Myocyte (in vitro differentiated cells): ENCODE data around the gene LCOR. TPM values are rescaled to one million over a fixed set of nuclear protein-coding genes. Genes with fewer than 3 reads are reported as not detected.

Experiments used
- DNase-seq: peaks from one replicate; pipeline ENCODE4 v3.0.0-alpha.2; 2012; ENCODE audit warnings: low read depth
- total RNA-seq: library from RNA; depleted of rRNA; stranded (reverse); fragments of >200 nt; gene quantifications from 2 replicates; pipeline ENCODE4 v1.2.3, GENCODE V29; 2014

Gene LCOR
- total RNA-seq, 1 donor from 2014 or later: 16.8 TPM

DNA sequence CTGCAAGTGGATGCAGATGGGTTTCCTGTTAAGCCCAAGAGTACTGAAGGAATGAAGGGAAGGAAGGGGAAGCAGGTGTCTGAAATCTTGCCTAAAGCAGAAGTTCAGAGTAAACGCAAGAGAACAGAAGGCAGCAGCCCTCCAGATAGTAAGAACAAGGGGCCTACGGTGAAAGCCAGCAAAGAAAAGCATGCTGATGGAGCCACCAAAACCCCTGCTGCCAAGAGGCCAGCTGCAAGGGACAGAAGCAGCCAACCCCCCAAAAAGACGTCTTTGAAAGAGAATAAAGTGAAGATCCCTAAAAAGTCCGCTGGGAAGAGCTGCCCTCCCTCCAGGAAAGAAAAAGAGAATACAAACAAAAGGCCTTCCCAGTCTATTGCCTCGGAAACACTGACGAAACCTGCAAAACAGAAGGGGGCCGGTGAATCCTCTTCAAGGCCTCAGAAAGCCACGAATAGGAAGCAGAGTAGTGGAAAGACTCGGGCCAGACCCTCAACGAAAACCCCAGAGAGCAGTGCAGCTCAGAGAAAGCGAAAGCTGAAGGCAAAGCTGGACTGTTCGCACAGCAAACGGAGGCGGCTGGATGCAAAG, 152.5 kb downstream of the LCOR start:
- DNase-seq: no peak

DNA sequence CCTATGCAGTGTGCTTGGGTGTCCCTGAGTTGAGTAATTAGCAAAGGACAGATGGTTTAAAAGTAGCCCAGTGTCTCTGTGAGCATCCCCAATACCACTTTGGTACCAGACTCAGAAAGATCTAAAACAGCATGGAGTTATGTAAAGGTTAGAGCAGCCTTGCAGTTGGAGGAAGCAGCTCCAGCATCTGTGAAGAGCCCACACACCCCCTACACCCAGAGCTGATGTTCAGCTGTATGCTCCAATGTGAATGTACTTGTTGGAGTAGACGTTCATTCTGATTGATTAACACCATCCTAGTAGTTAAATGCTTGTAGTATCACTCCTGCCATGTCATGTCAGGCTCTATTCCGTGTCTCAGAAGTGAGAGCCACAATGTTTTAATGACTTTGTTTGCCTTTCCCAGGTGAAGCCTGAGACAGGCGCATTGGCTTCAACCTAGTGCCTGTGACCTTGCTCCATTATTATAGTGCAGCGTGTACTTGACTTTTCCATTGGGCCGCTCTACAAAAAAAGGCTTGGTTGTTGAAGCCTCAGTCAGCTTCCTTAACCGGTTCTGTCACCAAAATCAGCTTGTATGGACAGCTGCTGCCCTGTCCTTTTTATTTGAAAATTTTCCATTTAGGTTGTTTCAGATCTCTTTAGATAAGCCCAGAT, 154.2 kb downstream of the LCOR start:
- no peak for DNase-seq

DNA sequence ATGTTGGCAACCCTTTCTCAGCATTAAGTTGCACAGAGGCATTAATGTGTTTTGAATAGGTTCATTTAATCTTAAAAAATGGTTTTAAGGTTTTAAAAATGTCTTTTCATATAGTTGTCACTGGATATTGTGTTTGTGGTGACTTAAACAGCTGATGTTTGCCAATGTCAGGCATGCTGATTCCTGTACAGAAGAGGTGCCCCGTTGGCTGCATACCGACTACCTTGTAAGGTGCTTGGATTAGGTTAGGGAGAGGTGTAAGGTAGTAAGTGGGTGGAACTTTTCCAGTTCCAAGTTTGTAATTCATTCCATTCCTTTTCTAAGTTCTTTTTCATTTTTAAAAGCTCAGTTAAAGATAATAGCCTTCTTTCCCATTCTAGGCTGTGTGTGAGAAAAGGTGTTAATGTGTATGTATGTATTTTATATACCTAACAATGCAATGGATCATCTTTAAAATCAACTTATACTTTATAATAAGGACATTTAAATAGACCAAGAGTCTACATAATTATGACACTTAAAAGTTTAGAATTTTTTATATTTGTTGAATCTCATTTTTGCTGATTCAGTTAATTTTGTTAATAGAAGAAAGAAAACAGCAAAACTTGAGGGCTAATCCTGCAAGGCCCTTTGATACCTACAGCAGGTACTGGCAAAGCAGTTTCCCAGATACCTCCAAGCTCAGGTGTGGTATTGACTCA, 155.2 kb downstream of the LCOR start:
- DNase-seq: no peak

DNA sequence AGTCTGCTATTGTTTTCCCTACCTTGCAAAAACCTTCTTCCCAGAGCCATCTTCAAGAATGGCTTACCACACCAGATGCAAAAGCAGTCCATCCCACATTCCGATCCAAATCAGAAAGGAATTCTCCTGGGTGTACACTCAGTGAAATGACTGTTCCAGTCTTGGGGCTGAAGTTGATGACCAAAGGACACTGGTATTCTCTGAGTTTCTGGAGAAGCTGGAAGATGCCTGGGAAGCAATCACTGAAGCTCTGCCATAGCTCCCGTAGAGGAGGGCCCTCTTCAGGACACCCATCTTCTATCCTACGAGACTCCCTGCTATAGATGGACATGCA, 155.7 kb downstream of the LCOR start:
- DNase-seq: peak; percentile 65

DNA sequence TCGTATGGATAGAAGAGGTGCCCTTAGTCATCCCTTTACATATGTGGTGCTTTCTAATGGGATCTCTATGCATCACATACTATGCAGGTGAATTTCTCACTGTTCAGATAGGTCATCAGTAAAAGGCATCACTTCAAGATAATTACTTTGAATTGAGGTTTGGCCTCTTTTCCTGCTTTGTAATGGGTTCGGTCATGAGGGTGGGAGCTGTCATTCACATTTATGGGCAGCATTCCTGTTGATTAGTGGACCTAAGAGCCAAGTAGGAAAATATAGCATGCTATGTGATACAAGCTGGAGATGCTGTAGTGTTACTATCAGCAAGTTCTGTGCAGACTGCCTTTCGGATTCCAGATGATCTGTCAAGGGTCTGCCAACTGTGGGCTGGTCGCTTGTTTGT, 156.3 kb downstream of the LCOR start:
- DNase-seq: no peak

DNA sequence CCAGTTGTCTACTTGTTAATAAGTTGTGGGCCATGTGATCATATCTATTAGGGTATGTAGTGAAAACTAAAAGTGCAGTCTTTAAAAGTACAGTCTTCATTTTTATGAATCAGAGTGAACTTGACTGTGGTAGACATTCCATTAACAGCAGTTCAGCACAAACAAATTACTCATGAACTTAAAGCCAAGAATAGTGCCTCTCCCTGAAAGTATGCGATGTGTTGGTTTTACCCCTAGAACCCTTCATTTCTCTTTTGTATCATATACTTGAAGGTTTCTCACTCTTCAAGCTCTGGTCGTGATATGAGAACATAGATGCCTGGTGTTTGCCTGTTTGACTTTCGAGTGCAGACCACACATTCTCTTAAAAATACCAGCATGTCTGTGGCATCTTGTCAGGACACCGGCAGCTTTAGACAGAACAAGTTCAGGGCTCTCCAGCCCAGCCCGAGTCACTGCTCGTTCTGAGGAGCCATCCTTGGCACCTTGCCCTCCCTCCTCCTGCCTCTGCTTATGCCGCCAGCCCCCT, 159.3 kb downstream of the LCOR start:
- DNase-seq: peak; percentile 84

DNA sequence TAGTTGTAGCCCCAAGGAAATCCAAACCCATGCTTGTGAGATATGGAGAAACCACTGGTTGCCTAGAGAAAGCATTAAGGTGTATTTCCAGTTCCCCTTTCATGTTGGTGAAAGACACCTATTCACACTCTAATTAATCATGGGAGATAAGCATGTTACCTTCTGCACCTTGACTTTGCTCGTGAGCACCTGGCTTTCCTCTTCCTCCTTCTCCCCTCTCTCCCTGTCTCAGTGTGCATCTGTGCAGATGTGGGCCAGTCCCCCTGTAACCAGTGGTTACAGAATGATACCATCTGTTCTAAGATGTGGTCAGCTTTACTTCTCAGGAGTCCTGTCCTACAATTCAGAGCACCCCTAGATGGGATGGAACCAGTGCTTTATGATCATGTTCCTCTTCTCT, 160.6 kb downstream of the LCOR start:
- DNase-seq: no peak

DNA sequence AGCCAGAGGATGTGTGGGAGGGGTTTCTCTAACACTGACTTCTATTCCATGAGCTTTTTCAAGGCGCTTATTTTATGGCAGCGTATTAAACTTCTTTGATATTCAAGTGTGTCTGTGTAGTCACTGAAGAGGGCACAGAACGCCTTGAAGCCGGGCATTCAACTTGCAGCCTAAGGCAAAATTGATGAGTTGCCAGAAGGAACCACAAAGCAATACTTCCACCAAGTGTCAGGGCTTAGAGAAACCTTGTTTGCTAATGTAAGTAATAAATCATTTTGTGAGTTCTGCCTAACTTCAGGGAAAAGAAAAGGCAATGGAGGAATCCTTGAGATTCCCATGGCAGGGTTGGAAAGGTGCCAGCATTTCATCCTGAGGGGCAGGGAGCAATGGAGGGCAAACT, 163.8 kb downstream of the LCOR start:
- DNase-seq: peak; percentile 55

DNA sequence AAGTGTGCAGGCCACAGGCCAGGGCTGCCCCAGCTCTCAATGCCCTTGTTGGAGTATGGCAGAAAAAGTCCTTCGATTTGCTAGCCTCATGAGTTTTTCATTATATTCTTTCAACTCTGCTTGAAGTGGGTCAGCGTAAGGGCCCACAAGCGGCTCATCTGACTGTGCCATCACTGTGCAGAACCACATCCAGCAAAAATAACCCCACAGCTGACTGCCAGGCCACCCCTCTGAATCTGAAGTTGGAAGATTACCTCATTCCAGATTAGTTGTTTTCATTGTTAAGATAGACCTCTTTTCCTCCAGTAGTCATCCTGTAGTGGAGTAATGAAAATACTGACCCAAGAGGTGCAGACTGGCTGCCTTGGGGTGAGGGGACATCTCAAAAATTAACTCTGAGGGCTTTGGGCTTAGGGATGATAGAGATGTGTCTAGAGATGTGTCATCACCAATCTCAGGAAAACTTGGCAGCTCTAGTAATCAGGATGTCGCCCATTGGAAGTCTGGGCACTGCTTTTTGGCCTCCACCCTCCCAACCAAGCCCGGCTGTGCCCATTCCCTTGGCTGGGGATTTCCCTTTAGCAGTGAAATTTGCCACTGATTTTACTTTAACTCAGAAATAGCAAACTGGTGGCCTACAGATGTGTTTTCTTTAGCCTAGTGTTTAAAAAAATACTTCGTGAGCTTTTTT, 164.3 kb downstream of the LCOR start:
- peak; percentile 77 for DNase-seq

DNA sequence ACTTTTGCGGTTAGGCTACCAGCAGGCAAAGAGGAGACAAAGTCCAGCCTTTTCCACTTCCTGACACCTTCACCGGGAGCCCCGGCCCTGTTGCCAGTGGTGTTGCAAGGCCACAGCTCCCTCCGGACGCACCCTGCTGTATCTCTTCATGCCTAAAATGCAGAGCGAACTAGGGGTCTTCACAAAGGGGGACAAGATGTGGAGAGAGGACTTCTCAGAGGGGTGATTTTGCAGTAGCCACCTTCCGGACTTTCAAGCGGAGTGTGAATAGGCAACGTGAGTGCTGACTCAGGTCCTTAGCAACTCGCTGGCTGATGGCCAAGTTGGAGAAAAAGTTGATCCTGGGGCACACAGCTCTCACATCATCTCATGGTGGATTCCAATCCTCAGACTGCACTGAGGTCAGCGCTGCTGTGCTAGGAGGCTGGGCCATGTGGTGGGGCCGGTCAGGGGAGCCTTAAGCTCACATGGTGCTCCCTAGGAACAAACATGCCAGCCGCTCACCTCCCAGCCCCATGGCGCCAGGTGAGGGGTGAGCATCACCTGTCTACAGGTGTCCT, 166.3 kb downstream of the LCOR start:
- DNase-seq: peak; percentile 20

DNA sequence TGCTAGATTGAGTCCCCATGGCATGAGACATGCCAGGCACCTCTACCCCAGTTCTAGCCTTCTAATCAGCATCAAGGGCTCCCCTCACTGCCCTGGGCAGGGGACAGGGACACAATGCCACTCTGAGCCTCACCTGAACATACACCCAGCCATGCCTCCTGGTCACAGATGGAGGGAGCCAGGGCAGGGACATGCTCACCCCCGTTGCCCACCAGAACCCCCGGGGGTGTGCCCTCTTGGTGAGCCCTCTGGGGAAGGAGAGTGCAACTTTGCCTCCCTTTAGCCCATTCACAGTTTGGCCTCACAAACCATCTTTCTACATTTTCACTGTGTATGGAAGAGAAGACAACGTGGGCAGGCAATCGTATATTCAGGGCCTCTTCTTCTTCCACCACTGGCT, 167.2 kb downstream of the LCOR start:
- DNase-seq: no peak

DNA sequence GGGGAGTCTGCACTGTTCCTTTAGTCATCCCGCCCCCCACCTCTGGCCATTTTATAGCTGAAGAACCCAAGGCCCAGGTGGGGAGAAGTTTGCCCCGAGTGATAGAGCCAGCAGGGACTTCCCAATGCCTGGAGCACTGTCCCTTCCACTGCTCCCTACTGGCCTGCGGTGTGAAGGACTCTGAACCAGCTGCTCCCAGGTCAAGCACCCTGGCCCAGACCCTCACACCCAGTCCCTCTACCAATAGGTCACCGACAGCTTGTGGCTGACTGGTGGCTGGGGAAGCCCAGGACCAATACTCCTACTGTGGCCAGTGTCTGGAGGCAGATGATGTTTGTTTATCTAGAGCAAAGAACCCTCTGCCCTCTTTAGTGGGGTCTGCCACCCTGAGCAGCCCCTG, 167.9 kb downstream of the LCOR start:
- no peak for DNase-seq

DNA sequence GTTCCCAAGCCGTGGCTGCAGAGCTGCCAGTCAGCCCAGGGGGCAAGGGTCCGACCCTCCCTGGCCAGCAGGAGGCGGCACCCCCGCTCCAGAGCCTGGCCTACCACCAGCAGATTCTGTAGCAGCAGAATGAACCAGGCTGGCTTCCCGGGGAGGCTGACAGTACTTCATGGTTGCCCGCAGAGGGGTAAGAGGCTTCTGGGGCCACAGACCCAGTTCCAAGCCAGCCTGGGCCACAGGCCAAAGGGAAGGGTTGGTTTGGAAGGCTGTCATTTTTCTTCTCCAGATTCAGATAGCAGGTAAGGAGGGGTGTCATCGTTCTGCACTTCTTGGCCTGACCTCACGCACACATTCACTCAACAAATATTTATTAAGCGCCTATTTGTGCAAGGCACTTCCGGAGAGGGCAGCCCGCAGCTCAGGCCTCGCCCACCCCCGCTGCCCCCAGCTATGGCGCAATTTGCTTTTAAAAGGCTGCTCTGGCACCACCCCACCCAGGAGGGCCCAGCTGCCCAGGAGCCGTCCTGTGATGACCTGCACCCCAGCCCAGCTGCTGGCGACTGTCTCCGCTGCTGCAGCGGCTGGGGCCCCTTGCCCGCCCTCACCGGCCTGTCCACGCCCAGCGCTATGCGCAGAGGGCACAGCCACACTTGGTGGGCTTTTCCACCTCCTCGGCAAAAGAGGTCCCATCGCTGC, 168.5 kb downstream of the LCOR start:
- DNase-seq: no peak

DNA sequence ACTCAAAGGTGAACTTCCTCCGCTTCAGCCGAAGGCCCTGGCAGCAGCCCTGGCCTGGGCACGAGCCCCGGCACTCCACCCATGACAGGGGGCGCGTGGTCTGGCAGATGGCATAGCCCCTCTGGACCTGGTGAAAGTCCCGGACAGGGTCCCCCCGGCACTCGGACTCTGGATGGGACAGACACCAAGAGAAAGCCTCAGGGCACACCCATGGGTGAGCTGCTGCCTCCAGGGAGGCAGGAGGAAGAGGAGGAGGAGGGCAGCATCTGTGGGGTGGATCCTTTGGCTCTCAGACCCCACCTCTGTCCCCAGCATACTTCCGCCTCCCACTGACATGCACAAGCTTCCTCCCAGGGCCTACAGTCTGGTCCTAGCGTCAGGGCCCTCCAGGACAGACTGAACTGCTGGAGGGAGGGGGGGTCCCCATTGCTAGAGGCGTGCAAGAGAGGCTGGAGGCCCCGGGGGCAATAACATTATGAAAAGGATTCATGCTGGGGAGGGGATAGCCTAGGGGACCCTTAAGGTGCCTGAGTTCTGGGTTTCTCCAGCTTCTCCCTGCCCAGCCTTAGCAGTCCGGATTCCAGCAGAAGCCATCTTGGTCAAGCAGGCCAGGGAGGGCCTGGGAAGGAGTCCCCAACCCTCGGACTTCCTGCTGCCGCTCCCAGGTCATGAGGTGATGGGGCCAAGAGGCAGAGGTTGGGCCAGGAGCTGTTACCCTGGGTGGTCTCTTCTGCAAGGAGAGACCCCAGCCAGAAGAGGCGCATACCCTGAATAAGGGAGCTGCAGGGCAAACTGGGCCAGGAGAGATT, 169.3 kb downstream of the LCOR start:
- DNase-seq: no peak

DNA sequence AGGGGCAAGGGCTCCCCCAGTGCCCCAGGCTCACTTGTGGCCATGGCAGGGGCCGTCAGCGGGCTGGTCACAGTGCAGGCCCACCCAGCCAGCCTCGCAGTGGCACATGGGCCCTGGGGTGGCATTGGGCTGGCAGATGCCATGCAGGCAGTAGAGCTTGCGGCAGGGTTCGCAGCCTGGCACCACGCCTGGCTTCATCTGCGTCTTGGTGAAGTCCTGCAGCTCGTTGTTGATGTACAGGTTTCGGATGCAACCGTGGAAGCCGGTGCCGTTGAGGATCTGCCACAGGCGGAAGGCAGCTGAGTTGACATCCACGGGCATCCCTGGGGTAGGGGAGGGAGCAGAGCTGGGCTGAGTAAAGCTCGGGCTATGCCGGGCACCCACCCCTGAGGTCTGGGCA, 170.6 kb downstream of the LCOR start:
- no peak for DNase-seq

DNA sequence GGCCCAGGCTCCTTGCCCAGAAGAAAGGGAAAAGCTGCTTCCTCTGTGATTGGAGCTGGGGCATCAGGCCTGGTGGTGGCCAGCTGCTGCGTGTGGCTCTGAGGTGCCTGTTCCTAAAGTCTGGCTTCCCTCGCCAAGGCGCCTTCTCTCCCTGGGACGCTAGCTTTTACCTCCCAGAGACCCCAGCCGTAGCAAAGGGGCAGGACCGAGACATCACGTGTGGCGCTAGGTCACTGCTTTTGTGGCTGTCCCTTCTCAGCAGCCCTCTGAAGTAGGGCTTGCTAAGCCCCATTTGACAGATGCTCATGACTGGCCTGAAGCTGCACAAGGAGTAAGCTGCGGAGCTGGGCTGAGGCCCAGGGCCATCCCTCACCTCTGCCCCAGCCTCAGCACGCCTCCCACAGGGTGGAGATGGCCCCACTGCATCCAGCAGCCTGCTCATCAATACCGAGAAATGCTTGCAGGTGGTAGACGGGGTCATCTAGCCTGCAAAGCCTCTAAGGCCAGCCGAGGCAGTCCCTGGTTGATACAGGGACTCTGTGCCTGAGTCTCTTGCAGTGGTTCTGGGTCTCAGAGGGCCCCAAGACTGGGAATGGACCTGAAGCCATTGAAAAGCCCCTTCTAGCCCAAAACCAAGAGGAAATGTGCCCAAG, 171.2 kb downstream of the LCOR start:
- no peak for DNase-seq

DNA sequence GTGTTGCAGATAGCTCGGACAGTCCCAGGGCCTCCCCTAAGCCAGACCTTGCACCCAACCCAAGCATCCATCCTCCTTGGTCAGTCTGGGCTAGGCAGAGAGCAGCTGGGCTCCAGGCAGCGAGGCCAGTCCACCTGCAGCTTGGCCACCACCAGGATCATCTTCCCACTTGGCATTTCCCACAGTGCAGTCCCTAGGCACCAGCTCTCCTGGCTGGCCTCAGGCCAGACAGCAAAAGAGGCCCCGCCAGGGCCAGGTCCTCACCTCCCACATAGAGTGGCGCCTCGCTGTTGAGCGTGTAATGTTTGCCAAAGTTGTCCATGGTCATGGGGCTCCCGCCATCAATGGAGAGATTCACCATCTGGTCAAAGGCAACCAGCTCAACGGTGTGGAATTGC, 171.7 kb downstream of the LCOR start:
- no peak for DNase-seq

DNA sequence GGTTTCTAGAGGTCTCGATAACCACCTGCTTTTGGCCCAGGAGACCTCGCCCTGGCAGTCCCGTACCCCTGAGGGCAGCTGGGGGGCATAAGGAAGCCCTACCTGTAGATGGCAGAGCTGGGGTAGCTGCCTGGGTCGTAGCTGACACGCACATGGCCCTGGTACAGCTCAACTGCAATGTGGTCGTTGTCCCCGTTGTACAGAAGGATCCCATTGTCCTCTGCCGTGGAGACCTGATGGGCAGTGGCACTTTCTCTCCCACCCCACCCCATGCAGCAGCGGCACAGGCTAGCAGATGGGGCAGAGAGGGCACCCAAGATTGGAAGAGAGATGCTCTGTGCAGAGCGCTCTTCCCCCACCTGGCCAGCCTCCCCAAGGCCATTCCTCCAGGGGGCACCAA, 172.5 kb downstream of the LCOR start:
- DNase-seq: no peak

DNA sequence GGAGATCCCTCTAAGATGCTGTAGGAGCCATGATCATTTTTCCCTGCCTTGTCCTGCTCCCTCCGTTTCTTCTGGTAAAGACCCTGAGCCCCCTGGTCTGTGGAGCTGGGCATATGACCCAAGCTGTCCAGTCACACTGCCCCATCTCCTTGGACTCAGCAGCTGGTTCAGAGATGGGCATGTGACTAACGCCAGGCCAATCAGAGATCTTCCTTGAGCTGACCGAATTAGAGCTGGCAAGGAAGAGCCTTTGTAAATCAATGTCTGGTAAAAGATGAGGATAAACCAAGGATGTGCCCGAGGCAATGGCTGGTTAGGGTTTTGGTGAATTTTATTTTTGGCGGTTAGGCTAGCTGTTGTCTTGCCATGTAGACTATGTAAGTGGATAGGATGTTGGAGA, 173.3 kb downstream of the LCOR start:
- no peak for DNase-seq

DNA sequence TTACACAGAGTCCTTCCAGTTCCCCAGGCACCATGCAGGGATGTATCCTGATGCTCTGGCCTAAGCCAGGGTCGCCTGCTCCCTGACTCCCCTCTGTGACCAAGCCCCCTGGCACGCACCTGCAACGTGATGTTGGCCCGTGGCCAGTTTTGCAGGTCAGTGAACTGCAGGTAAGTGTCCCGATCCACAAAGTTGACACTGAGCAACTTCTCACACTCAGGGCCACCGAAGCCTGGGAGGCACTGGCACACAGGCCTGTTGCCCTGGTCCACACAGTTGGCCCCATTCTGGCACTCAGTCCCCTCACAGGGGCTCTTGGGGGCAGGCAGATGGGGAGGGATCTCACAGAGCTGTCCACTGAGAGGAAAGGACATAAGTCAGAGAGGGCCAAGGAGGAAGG, 174.3 kb downstream of the LCOR start:
- DNase-seq: no peak
